ENCODE data around the gene PSD2.

DNA sequence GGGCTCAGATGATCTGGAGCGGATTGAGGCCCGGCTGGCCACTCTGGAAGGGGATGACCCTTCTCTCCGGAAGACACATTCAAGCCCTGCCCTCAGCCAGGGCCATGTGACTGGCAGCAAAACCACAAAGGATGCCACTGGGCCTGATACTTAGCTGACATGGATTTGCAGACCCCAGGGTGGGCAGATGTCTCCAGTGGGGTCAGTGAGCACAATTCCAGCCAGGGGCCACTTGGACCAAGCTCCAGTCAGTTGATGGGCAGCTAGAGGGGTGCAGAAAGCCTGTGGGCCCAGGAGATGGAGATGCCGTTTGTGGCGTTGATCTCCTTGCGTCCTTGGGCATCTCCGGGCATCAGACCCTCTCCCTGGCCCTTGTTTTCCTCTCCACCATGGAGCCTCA is 46.7 kb downstream of the PSD2 start:
- TF ChIP-seq, protein P1, sequence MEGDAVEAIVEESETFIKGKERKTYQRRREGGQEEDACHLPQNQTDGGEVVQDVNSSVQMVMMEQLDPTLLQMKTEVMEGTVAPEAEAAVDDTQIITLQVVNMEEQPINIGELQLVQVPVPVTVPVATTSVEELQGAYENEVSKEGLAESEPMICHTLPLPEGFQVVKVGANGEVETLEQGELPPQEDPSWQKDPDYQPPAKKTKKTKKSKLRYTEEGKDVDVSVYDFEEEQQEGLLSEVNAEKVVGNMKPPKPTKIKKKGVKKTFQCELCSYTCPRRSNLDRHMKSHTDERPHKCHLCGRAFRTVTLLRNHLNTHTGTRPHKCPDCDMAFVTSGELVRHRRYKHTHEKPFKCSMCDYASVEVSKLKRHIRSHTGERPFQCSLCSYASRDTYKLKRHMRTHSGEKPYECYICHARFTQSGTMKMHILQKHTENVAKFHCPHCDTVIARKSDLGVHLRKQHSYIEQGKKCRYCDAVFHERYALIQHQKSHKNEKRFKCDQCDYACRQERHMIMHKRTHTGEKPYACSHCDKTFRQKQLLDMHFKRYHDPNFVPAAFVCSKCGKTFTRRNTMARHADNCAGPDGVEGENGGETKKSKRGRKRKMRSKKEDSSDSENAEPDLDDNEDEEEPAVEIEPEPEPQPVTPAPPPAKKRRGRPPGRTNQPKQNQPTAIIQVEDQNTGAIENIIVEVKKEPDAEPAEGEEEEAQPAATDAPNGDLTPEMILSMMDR (IDR thresholded peaks at IDR 0.05; ENCODE audit: insufficient read depth, low read length): no peak
- TF ChIP-seq, protein P2, sequence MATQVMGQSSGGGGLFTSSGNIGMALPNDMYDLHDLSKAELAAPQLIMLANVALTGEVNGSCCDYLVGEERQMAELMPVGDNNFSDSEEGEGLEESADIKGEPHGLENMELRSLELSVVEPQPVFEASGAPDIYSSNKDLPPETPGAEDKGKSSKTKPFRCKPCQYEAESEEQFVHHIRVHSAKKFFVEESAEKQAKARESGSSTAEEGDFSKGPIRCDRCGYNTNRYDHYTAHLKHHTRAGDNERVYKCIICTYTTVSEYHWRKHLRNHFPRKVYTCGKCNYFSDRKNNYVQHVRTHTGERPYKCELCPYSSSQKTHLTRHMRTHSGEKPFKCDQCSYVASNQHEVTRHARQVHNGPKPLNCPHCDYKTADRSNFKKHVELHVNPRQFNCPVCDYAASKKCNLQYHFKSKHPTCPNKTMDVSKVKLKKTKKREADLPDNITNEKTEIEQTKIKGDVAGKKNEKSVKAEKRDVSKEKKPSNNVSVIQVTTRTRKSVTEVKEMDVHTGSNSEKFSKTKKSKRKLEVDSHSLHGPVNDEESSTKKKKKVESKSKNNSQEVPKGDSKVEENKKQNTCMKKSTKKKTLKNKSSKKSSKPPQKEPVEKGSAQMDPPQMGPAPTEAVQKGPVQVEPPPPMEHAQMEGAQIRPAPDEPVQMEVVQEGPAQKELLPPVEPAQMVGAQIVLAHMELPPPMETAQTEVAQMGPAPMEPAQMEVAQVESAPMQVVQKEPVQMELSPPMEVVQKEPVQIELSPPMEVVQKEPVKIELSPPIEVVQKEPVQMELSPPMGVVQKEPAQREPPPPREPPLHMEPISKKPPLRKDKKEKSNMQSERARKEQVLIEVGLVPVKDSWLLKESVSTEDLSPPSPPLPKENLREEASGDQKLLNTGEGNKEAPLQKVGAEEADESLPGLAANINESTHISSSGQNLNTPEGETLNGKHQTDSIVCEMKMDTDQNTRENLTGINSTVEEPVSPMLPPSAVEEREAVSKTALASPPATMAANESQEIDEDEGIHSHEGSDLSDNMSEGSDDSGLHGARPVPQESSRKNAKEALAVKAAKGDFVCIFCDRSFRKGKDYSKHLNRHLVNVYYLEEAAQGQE (IDR thresholded peaks at IDR 0.05; ENCODE audit: insufficient replicate concordance, low read depth): no peak
- no peak for TF ChIP-seq POLR2AphosphoS5 (IDR thresholded peaks at IDR 0.05; ENCODE audit: low read depth)

Measured in HL-60 (cell line).